Fibroblast of skin of right biceps (primary cell): ENCODE measurements around the gene LAMC2.

Experiments used
- DNase-seq: peaks from one replicate; pipeline ENCODE4 v3.0.0-alpha.2; 2013

Gene LAMC2

DNA sequence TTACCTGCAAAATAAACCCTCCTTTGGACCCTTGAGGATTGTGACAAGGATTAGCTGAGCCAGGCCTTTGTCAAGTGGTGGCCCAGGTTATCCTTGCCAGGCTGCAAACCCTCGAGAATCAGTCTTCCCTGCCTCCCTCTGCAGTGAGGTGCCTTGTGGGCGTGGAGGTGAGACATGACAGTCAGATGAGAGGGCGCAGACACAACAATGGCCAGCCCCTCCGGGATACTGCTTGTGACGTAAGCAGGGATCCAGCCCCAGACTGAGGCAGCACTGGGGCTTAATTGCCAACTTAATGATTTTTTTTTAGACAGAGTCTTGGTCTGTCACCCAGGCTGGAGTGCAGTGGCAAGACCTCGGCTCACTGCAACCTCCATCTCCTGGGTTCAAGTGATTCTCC, 104.6 kb downstream of the LAMC2 start:
- DNase-seq = no peak

DNA sequence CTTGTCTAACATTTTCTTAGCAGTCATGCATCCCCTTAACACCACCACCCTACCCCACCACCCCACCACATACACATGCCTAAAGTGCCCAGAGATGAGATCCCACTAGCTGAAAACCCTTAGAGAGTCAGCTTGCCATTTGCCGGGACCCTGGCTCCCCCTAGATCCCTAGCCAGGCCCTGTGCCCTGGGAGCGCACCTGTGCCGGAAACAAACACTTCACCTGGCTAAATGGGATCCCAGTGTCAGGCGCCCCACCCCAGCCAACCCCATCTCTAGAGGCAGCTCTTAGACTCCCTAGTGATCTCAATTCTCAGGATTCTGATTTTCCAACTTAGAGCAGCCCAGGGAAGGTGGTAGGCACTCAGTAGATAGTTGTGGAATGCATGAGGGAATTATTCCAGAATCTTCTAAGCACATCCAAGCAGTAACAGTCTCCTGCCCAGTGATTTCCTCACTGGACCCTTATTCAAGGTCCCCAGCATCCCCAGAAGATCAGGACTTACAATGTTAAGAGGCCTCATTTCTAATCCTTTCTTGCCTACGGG, 105.2 kb downstream of the LAMC2 start:
- no peak for DNase-seq

DNA sequence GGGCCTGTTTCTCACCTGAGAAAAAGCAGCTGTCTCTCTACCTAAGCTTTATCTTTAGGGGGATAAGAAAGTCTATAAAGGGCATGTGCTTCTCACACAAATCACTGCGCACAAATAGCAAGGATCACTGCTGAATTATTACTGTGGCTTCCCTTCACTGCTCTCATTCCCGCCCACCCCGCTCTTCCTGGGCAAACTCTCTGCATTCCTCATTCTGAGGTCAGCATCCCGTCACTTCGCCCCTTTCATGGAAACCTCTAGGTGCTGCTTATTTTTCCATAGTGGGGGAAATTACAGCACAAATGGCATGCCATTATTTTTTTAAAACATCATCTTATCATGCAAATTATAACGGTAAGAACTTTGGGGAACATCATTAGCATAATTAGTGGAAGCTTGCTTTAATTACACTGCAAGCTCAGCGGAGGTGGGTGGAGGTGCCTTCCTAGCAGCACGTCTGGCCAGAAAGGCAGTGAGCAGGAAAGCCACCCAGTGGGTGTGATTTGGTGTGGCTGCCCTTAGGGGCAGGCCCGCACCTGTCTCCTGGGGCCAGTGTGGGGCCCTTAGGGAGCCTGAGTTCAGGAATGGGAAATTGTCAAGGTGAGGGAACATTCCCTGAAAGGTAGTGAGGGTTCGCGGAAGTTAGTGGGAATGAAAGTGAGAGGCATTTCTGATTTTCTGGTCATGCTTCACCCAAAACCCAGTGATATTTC, 105.9 kb downstream of the LAMC2 start:
- DNase-seq = peak; percentile 82

DNA sequence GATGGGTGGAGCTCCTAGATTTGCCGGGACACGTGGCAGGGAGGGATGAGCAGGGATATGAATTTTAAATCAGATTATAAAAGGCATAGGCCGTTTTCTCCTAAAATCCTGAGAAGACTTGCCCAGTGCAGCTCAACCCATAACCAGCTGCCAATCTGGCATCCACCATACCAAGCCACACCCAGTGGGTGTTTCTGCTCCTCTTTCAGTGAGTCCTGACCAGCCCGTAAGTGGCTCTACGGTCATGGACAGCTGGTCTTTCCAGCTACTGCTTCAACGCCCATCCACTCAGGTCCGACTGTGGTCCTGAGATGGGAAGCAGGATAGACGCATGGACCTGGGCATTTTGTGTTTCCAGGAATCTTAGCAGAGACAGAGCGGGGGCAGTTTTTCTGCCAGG, 107.2 kb downstream of the LAMC2 start:
- no peak for DNase-seq

DNA sequence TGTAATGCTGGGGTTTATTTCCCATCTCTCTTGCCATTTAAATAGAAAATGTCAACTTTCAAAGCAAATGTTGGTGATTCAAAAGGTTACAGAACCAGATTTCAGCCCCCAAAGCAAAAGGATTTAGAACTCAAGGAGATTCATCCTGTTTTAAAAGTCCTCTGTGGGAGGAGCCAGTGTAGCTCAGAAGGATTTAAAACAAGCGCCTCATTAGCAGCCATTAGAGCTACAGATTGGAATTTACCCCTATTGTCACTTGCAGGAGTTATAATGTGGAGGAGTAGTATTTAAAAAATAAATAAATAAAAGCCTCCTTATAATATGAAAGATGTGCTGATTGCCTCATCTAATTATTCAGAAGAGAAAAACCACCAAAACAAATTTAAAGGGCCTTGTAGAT, 107.8 kb downstream of the LAMC2 start:
- no peak for DNase-seq
